ENCODE data around the gene IWS1.
"Not testable (repeated sequence)": the region's sequence is repeated elsewhere in the genome, so short reads cannot be mapped to it uniquely, and the experiment has no call there.

The IWS1 gene

GRCh38 chr2:127462461-127462860 lies 63.8 kb downstream of the IWS1 start:
- DNase-seq (ENCODE audit: low read depth in 1 of 2, low spot score in 1 of 2) = no peak

- no peak for DNase-seq (ENCODE audit: low read depth in 1 of 2, low spot score in 1 of 2)
Observed at GRCh38 chr2:127456960-127457359, 69.3 kb downstream of the IWS1 start.

- DNase-seq (ENCODE audit: low read depth in 1 of 2, low spot score in 1 of 2) = no peak
Observed at GRCh38 chr2:127455566-127456493, 70.5 kb downstream of the IWS1 start.

GRCh38 chr2:127454595-127455565 lies 71.4 kb downstream of the IWS1 start:
- no peak for DNase-seq (ENCODE audit: low read depth in 1 of 2, low spot score in 1 of 2)

- no peak for DNase-seq (ENCODE audit: low read depth in 1 of 2, low spot score in 1 of 2)
Observed at GRCh38 chr2:127453392-127454171, 72.7 kb downstream of the IWS1 start.

GRCh38 chr2:127453013-127453391 lies 73.3 kb downstream of the IWS1 start:
- DNase-seq (ENCODE audit: low read depth in 1 of 2, low spot score in 1 of 2) = no peak

GRCh38 chr2:127452423-127452822 lies 73.9 kb downstream of the IWS1 start:
- DNase-seq (ENCODE audit: low read depth in 1 of 2, low spot score in 1 of 2) = not testable (repeated sequence)

- DNase-seq (ENCODE audit: low read depth in 1 of 2, low spot score in 1 of 2) = no peak
Observed at GRCh38 chr2:127451981-127452380, 74.3 kb downstream of the IWS1 start.

GRCh38 chr2:127449898-127450297 lies 76.4 kb downstream of the IWS1 start:
- no peak for DNase-seq (ENCODE audit: low read depth in 1 of 2, low spot score in 1 of 2)

- DNase-seq (ENCODE audit: low read depth in 1 of 2, low spot score in 1 of 2) = no peak
Observed at GRCh38 chr2:127449414-127449813, 76.9 kb downstream of the IWS1 start.

GRCh38 chr2:127448526-127448925 lies 77.8 kb downstream of the IWS1 start:
- DNase-seq (ENCODE audit: low read depth in 1 of 2, low spot score in 1 of 2) = no peak

GRCh38 chr2:127439343-127439742 lies 86.9 kb downstream of the IWS1 start:
- DNase-seq (ENCODE audit: low read depth in 1 of 2, low spot score in 1 of 2) = no peak

GRCh38 chr2:127437781-127438726 lies 88.2 kb downstream of the IWS1 start:
- no peak for DNase-seq (ENCODE audit: low read depth in 1 of 2, low spot score in 1 of 2)

GRCh38 chr2:127437056-127437455 lies 89.2 kb downstream of the IWS1 start:
- no peak for DNase-seq (ENCODE audit: low read depth in 1 of 2, low spot score in 1 of 2)

GRCh38 chr2:127434515-127434914 lies 91.8 kb downstream of the IWS1 start:
- DNase-seq (ENCODE audit: low read depth in 1 of 2, low spot score in 1 of 2) = no peak

GRCh38 chr2:127431408-127432023 lies 94.8 kb downstream of the IWS1 start:
- no peak for DNase-seq (ENCODE audit: low read depth in 1 of 2, low spot score in 1 of 2)

Measured in activated T-helper 1 cell treated with anti-CD3 and anti-CD28 coated beads, Interleukin-2, amount 50 U/mL, for 16 hours (primary cell).